Measurements from ENCODE around the gene CDC20B. TPM values are rescaled to one million over a fixed set of nuclear protein-coding genes. Genes with fewer than 3 reads are reported as not detected.

The CDC20B gene
- total RNA-seq, 1 experiment from 2014 or later = not detected

DNA sequence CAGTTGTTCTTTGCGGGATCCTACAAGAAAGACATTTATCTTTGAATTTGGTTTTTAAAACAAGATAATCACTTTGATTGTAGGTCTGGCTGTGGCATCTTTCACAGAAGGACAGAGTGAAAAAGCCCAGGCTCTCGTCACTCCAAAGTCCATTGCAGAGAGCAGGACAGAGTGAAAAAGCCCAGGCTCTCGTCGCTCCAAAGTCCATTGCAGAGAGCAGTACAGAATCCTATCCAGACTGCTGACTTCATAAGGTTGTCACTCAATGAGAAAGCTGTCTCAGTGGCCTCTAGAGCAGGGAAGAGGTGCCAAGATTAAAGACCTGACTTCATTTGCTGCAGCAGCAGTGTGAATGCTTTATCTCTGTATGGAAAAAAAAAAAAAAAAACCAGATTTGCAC is 29.4 kb downstream of the CDC20B start:
- TF ChIP-seq, protein P1, sequence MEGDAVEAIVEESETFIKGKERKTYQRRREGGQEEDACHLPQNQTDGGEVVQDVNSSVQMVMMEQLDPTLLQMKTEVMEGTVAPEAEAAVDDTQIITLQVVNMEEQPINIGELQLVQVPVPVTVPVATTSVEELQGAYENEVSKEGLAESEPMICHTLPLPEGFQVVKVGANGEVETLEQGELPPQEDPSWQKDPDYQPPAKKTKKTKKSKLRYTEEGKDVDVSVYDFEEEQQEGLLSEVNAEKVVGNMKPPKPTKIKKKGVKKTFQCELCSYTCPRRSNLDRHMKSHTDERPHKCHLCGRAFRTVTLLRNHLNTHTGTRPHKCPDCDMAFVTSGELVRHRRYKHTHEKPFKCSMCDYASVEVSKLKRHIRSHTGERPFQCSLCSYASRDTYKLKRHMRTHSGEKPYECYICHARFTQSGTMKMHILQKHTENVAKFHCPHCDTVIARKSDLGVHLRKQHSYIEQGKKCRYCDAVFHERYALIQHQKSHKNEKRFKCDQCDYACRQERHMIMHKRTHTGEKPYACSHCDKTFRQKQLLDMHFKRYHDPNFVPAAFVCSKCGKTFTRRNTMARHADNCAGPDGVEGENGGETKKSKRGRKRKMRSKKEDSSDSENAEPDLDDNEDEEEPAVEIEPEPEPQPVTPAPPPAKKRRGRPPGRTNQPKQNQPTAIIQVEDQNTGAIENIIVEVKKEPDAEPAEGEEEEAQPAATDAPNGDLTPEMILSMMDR (IDR thresholded peaks at IDR 0.05; ENCODE audit: insufficient read depth in 1 of 2, low read depth in 1 of 2, low read length in 1 of 2, severe bottlenecking in 1 of 2, unreplicated experiment in 1 of 2) = no peak
- ChIA-PET CTCF (interaction anchor here (1.2 kb wide), 1 partner anchor 17 kb away, joined by 3 read pairs; the partner anchor contains the start of gene GPX8), POLR2A (no interaction called here)
- Histone ChIP-seq H3K36me3 (ENCODE audit: control insufficient read depth, insufficient read depth, low read length) (no peaks in the 10 kb centered on the region), H3K4me1 (no peaks in the 10 kb centered on the region), H3K9me3 (no peaks in the 10 kb centered on the region), H3K4me3 (ENCODE audit: low read depth, low read length) (no peak overlapping the region), H3K27me3 (replicated peaks; ENCODE audit: control insufficient read depth, insufficient read depth, low read length) (no peaks in the 10 kb centered on the region)
- no peak overlapping the region for H3K27ac Mint-ChIP-seq (ENCODE audit: unreplicated experiment)
- no peaks in the 10 kb centered on the region for H3K36me3 Mint-ChIP-seq (ENCODE audit: insufficient read depth, unreplicated experiment)
- intact Hi-C loops (cut with micrococcal nuclease; ENCODE audit: unreplicated experiment) = no loop called here
- peaks cover 15% of the 10 kb centered on the region for H3K27me3 Mint-ChIP-seq (ENCODE audit: insufficient read depth, unreplicated experiment)
- no peaks in the 10 kb centered on the region for H3K9me3 Mint-ChIP-seq (ENCODE audit: unreplicated experiment)
- no peak overlapping the region for H3K4me3 Mint-ChIP-seq (ENCODE audit: unreplicated experiment)
- no peaks in the 10 kb centered on the region for H3K4me1 Mint-ChIP-seq (ENCODE audit: low read depth, unreplicated experiment)
- DNase-seq = no peak
- BruUV-seq (replicated peaks) = no TSS peak

DNA sequence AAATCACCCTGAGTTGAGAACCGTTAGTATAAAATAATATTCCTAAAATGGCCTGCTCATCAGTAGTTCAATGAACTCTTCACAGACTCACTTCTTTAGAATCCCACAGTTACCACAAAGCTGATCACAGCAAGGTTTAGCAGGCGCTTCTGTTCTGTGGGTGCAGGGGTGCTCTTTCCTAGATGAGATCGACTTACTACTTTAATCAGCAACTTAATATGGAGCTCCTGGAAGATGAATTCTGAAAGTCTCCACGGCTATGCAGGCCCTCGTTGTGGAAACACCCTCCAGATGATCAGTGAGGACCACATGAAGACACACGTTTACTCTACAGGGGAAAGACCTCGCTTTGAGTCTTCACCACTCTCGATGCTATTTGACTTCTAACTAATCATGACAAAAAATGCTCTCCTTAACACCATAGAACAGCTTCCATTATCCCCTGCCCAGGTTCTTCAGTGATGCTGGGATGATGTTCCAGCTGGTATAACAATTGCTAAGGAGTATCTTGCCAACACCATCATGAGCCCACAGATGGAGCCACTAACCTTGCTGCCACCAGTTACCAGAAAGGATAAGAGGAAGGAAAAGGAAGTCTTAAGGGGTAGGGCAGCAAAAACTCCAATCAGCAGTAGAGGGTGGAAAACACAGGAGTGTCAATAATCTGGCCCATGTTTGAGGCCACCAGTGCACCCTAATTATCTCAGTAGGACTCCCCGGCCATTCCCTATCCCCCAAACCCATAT is 30.9 kb downstream of the CDC20B start:
- Mint-ChIP-seq H3K9me3 (ENCODE audit: unreplicated experiment) (no peaks in the 10 kb centered on the region), H3K27me3 (ENCODE audit: insufficient read depth, unreplicated experiment) (peaks cover 24% of the 10 kb centered on the region), H3K4me1 (ENCODE audit: low read depth, unreplicated experiment) (no peaks in the 10 kb centered on the region), H3K4me3 (ENCODE audit: unreplicated experiment) (no peak overlapping the region), H3K27ac (ENCODE audit: unreplicated experiment) (no peak overlapping the region), H3K36me3 (ENCODE audit: insufficient read depth, unreplicated experiment) (no peaks in the 10 kb centered on the region)
- ChIA-PET CTCF (no interaction called here), POLR2A (no interaction called here)
- H3K4me3 ChIP-seq (ENCODE audit: low read depth, low read length) = no peak overlapping the region
- no peaks in the 10 kb centered on the region for H3K27me3 ChIP-seq (replicated peaks; ENCODE audit: control insufficient read depth, insufficient read depth, low read length)
- no peaks in the 10 kb centered on the region for H3K4me1 ChIP-seq
- H3K36me3 ChIP-seq (ENCODE audit: control insufficient read depth, insufficient read depth, low read length) = no peaks in the 10 kb centered on the region
- no peaks in the 10 kb centered on the region for H3K9me3 ChIP-seq
- intact Hi-C loops (cut with micrococcal nuclease; ENCODE audit: unreplicated experiment) = no loop called here
- DNase-seq = no peak
- TF ChIP-seq, protein P1 (IDR thresholded peaks at IDR 0.05; ENCODE audit: insufficient read depth in 1 of 2, low read depth in 1 of 2, low read length in 1 of 2, severe bottlenecking in 1 of 2, unreplicated experiment in 1 of 2) = no peak
- BruUV-seq (replicated peaks) = no TSS peak

DNA sequence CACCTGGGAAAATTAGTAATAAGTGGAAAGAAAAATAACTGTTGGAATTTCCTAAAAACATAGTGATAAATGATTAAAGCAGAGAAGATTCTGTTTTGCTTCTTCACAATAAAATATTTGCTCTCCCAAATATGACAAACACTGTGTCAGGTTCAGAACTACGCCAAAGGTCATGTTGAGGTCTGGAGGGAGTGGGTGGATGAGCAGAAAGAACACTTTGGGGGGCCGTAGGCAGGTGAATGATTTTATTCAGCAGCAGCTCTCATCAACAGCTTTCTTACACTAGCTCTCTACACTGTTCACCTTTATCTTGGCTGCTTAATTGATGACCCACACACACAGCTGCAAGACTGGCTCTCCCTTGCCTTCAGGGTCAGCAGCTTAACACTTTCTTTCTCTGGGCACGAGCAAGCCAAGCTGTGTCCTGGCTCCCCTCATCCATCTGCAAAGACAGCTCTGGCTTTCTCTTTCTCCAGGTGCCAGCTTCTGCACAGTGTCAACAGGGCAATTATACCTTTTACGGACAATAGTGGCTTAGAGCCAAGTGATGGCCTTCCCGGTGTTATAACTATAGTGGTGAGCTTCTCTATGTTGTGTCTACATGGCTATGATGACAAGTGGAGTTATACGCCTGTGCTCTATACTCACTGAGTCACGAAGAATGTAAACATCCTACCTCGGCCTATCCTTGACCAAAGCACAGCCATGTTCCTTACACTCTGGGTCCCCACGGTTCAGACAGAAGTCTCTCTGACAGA is 31.9 kb downstream of the CDC20B start:
- Histone ChIP-seq H3K36me3 (ENCODE audit: control insufficient read depth, insufficient read depth, low read length) (no peaks in the 10 kb centered on the region), H3K4me3 (ENCODE audit: low read depth, low read length) (no peak overlapping the region), H3K27me3 (replicated peaks; ENCODE audit: control insufficient read depth, insufficient read depth, low read length) (no peaks in the 10 kb centered on the region), H3K9me3 (no peaks in the 10 kb centered on the region), H3K4me1 (no peaks in the 10 kb centered on the region)
- Mint-ChIP-seq H3K4me3 (ENCODE audit: unreplicated experiment) (no peak overlapping the region), H3K36me3 (ENCODE audit: insufficient read depth, unreplicated experiment) (no peaks in the 10 kb centered on the region), H3K9me3 (ENCODE audit: unreplicated experiment) (no peaks in the 10 kb centered on the region), H3K27me3 (ENCODE audit: insufficient read depth, unreplicated experiment) (peaks cover 22% of the 10 kb centered on the region), H3K27ac (ENCODE audit: unreplicated experiment) (no peak overlapping the region), H3K4me1 (ENCODE audit: low read depth, unreplicated experiment) (no peaks in the 10 kb centered on the region)
- ChIA-PET POLR2A (no interaction called here), CTCF (no interaction called here)
- TF ChIP-seq, protein P1 (IDR thresholded peaks at IDR 0.05; ENCODE audit: insufficient read depth in 1 of 2, low read depth in 1 of 2, low read length in 1 of 2, severe bottlenecking in 1 of 2, unreplicated experiment in 1 of 2) = no peak
- BruUV-seq (replicated peaks) = no TSS peak
- DNase-seq = no peak
- intact Hi-C loops (cut with micrococcal nuclease; ENCODE audit: unreplicated experiment) = no loop called here
